Ovary (tissue), 3 donors: Measurements from ENCODE around the gene ZNF175.

Experiments
- POLR2A ChIP-seq: fragments of 450-650 bp; IDR thresholded peaks from one replicate; pipeline ENCODE4 v1.6.1; 2017; ENCODE audit warnings: antibody characterized with exemption, mild to moderate bottlenecking, moderate library complexity
- TF ChIP-seq, protein P1 (sequence below), 3 donors: fragments of 450-650 bp in 2 of 3; fragments of 200-600 bp in 1 of 3; IDR thresholded peaks; one replicate each; pipeline versions ENCODE4 v1.5.1 to v1.8.0; 2016 to 2022; ENCODE audit warnings: antibody characterized with exemption in 3 of 3, mild to moderate bottlenecking in 1 of 3
- donor health status: DM: no; HTN: no; CAD: no.

DNA sequence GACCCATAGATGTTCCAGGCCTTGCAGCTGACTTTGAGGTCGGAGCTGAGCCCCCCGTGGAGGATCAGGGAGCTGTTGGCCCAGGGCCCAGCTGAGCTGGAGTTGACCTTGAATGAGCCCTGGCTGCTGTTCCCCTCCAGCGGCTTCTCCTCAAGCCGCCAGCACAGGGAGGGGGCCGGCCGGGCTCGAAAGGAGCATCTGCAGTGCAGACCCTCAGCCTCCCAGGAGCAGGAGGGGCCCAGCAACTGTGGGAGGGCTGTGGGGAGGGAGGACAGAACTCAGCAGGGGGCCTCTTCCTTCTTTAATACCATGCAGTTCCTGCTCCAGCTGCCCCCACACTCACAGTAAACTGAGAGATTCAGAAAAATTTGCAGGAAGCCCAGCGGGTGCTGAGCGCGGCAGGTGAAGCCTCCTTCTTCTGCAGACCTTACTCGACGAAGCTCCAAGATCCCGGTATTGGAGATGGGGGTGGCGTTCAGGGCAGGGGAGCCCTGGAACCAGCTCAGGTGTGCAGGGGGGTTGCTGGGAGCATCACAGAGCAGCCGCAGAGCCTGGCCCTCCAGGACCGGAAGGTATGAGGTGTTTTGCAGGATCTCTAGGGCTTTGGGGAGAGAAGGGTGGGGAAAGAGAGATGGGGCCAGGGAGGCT lies 56.5 kb downstream of the ZNF175 start:
- TF ChIP-seq, protein P1, sequence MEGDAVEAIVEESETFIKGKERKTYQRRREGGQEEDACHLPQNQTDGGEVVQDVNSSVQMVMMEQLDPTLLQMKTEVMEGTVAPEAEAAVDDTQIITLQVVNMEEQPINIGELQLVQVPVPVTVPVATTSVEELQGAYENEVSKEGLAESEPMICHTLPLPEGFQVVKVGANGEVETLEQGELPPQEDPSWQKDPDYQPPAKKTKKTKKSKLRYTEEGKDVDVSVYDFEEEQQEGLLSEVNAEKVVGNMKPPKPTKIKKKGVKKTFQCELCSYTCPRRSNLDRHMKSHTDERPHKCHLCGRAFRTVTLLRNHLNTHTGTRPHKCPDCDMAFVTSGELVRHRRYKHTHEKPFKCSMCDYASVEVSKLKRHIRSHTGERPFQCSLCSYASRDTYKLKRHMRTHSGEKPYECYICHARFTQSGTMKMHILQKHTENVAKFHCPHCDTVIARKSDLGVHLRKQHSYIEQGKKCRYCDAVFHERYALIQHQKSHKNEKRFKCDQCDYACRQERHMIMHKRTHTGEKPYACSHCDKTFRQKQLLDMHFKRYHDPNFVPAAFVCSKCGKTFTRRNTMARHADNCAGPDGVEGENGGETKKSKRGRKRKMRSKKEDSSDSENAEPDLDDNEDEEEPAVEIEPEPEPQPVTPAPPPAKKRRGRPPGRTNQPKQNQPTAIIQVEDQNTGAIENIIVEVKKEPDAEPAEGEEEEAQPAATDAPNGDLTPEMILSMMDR (IDR thresholded peaks at IDR 0.05), result no peak
- no peak for TF ChIP-seq POLR2A
